HEK293 (cell line): ENCODE results near the gene NCL.

ENCODE experiments used
- PRDM10 ChIP-seq: fragments of 450-650 bp; formaldehyde crosslinking; IDR thresholded peaks from 2 replicates; pipeline ENCODE4 v1.5.1; 2016; ENCODE audit warnings: missing biosample characterization, missing genetic modification characterization
- PRDM2 ChIP-seq: fragments of 450-650 bp; formaldehyde crosslinking; IDR thresholded peaks from 2 replicates; pipeline ENCODE4 v1.5.1; 2016; ENCODE audit warnings: missing biosample characterization, missing genetic modification characterization, borderline replicate concordance
- SCRT2 ChIP-seq: fragments of 450-650 bp; formaldehyde crosslinking; IDR thresholded peaks from 2 replicates; pipeline ENCODE4 v1.5.1; 2016; ENCODE audit warnings: missing biosample characterization, missing genetic modification characterization
- TRIM28 ChIP-seq: IDR thresholded peaks from 2 replicates; pipeline ENCODE4 v1.6.1; 2011; ENCODE audit warnings: low read length, control low read depth, borderline replicate concordance
- ZBTB10 ChIP-seq: fragments of 450-650 bp; formaldehyde crosslinking; IDR thresholded peaks from 2 replicates; pipeline ENCODE4 v1.5.1; 2016; ENCODE audit warnings: missing biosample characterization, missing genetic modification characterization
- ZEB2 ChIP-seq: fragments of 450-650 bp; formaldehyde crosslinking; IDR thresholded peaks from 2 replicates; pipeline ENCODE4 v1.5.1; 2016; ENCODE audit warnings: missing biosample characterization, missing genetic modification characterization
- ZNF133 ChIP-seq: fragments of 450-650 bp; formaldehyde crosslinking; IDR thresholded peaks from 2 replicates; pipeline ENCODE4 v1.5.1; 2016; ENCODE audit warnings: missing biosample characterization, missing genetic modification characterization
- ZNF184 ChIP-seq: fragments of 450-650 bp; IDR thresholded peaks from 2 replicates; pipeline ENCODE4 v1.5.1; 2018; ENCODE audit warnings: missing biosample characterization, mild to moderate bottlenecking, missing genetic modification characterization
- ZNF239 ChIP-seq: fragments of 450-650 bp; formaldehyde crosslinking; IDR thresholded peaks from 2 replicates; pipeline ENCODE4 v1.5.1; 2016; ENCODE audit warnings: missing biosample characterization, missing genetic modification characterization
- ZNF24 ChIP-seq: fragments of 450-650 bp; formaldehyde crosslinking; IDR thresholded peaks from 2 replicates; pipeline ENCODE4 v1.5.1; 2016; ENCODE audit warnings: missing biosample characterization, missing genetic modification characterization
- ZNF449 ChIP-seq: fragments of 450-650 bp; formaldehyde crosslinking; IDR thresholded peaks from 2 replicates; pipeline ENCODE4 v1.5.1; 2017; ENCODE audit warnings: missing biosample characterization, mild to moderate bottlenecking, missing genetic modification characterization, moderate library complexity
- ZNF558 ChIP-seq: fragments of 450-650 bp; formaldehyde crosslinking; IDR thresholded peaks from 2 replicates; pipeline ENCODE4 v1.5.1; 2016; ENCODE audit warnings: missing biosample characterization, missing genetic modification characterization
- ZNF596 ChIP-seq: fragments of 450-650 bp; IDR thresholded peaks from 2 replicates; pipeline ENCODE4 v1.5.0; 2018; ENCODE audit warnings: missing biosample characterization, mild to moderate bottlenecking, missing genetic modification characterization, moderate library complexity
- ZNF654 ChIP-seq: fragments of 450-650 bp; formaldehyde crosslinking; IDR thresholded peaks from 2 replicates; pipeline ENCODE4 v1.5.1; 2016; ENCODE audit warnings: low read depth, missing biosample characterization, missing genetic modification characterization
- ZNF660 ChIP-seq: fragments of 450-650 bp; IDR thresholded peaks from 2 replicates; pipeline ENCODE4 v1.5.1; 2018; ENCODE audit warnings: missing biosample characterization, mild to moderate bottlenecking, missing genetic modification characterization
- ZNF664 ChIP-seq: fragments of 450-650 bp; formaldehyde crosslinking; IDR thresholded peaks from 2 replicates; pipeline ENCODE4 v1.5.1; 2016; ENCODE audit warnings: missing biosample characterization, missing genetic modification characterization
- ZNF76 ChIP-seq: fragments of 450-650 bp; formaldehyde crosslinking; IDR thresholded peaks from 2 replicates; pipeline ENCODE4; 2016; ENCODE audit warnings: low read depth, missing biosample characterization, missing genetic modification characterization, borderline replicate concordance
- ZNF768 ChIP-seq: fragments of 450-650 bp; formaldehyde crosslinking; IDR thresholded peaks from 2 replicates; pipeline ENCODE4 v1.5.1; 2018; ENCODE audit warnings: missing biosample characterization, mild to moderate bottlenecking, missing genetic modification characterization
- ZNF777 ChIP-seq: fragments of 450-650 bp; formaldehyde crosslinking; IDR thresholded peaks from 2 replicates; pipeline ENCODE4 v1.5.1; 2017; ENCODE audit warnings: missing biosample characterization, missing genetic modification characterization, borderline replicate concordance
- ZSCAN18 ChIP-seq: fragments of 450-650 bp; formaldehyde crosslinking; IDR thresholded peaks from 2 replicates; pipeline ENCODE4 v1.5.1; 2016; ENCODE audit warnings: missing biosample characterization, missing genetic modification characterization

Gene NCL

GRCh38 chr2:231463698-231464575 is at the start of gene NCL (continued):
- TF ChIP-seq ZNF777 (tag by site-specific recombination), result 0 out of 2 replicates have a peak, but pooled peaks have one; percentile 19
- no peak for TF ChIP-seq TRIM28
- TF ChIP-seq ZNF596 (tag by site-specific recombination), result no peak
- no peak for TF ChIP-seq ZNF768 (tag by site-specific recombination)
- 0 out of 2 replicates have a peak, but pooled peaks have one; percentile 37 for TF ChIP-seq ZSCAN18 (tag by site-specific recombination)
- TF ChIP-seq ZNF660, result peak; percentile 37
- no peak for TF ChIP-seq ZBTB10 (tag by site-specific recombination)
- peak; percentile 51; the same call in 1 of the 2 replicates for TF ChIP-seq ZNF76 (tag by site-specific recombination)
- TF ChIP-seq PRDM10 (tag by site-specific recombination), result no peak
- no peak for TF ChIP-seq PRDM2 (tag by site-specific recombination)
- no peak for TF ChIP-seq ZNF24 (tag by site-specific recombination)
- peak; percentile 63 for TF ChIP-seq SCRT2 (tag by site-specific recombination)
- TF ChIP-seq ZEB2 (tag by site-specific recombination), result peak; percentile 72; the same call in 1 of the 2 replicates
- TF ChIP-seq ZNF654, result no peak
- TF ChIP-seq ZNF449 (tag by site-specific recombination), result 0 out of 2 replicates have a peak, but pooled peaks have one; percentile 23
- TF ChIP-seq ZNF239 (tag by site-specific recombination), result peak; percentile 66; the same call in 1 of the 2 replicates
- TF ChIP-seq ZNF664 (tag by site-specific recombination), result no peak
- TF ChIP-seq ZNF133, result no peak
- TF ChIP-seq ZNF184, result no peak
- TF ChIP-seq ZNF558, result no peak
